Right cardiac atrium (tissue), 5 donors: ENCODE data around the gene MRPL2. TPM values are rescaled to one million over a fixed set of nuclear protein-coding genes. Genes with fewer than 3 reads are reported as not detected.
A peak's percentile ranks its signal among the peaks of the same experiment; 100 is the strongest.
"Not testable (repeated sequence)": the region's sequence is repeated elsewhere in the genome, so short reads cannot be mapped to it uniquely, and the experiment has no call there.

Source experiments
- ATAC-seq, 2 donors: fragments of 200-7000 bp; cut with Tn5 transposase; one replicate each; pipeline versions ENCODE4 v1.8.0 to v1.9.1; 2020; ENCODE audit warnings: moderate library complexity in 2 of 2, mild to moderate bottlenecking in 1 of 2
- DNase-seq, 3 donors: peaks; one replicate each; pipeline ENCODE4 v3.0.0-alpha.2; 2020
- H3K27ac ChIP-seq: one replicate; pipeline ENCODE4 v1.5.1; 2013; ENCODE audit warnings: mild to moderate bottlenecking, low read length, control low read depth, moderate library complexity
- H3K27me3 ChIP-seq: one replicate; pipeline ENCODE4 v1.6.1; 2013; ENCODE audit not compliant: control insufficient read depth, insufficient read depth
- H3K4me1 ChIP-seq: one replicate; pipeline ENCODE4 v1.6.1; 2013; ENCODE audit warnings: low read length; ENCODE audit not compliant: control insufficient read depth, insufficient read depth
- H3K4me3 ChIP-seq: one replicate; pipeline ENCODE4 v1.5.1; 2013; ENCODE audit warnings: low read length, control low read depth
- H3K9me3 ChIP-seq: one replicate; pipeline ENCODE4 v1.6.1; 2013; ENCODE audit warnings: low read length; ENCODE audit not compliant: control insufficient read depth
- WGBS: extraction: QIAGEN DNeasy Blood & Tissue Kit; methylation state at CpG from one replicate; pipeline ENCODE4 v1.1.7; 2013; 5-methylcytosine and 5-hydroxymethylcytosine counted together
- intact Hi-C, 4 donors: fragments of 100-400 bp; cut with DNase I; formaldehyde crosslinking; loops; one replicate each; pipeline versions ENCODE4 v1.11.0 to v1.14.0; 2022 to 2023
- polyA plus RNA-seq: library from polyadenylated mRNA; stranded (reverse); fragments of 200-250 nt; gene quantifications from one replicate; pipeline ENCODE4 v1.2.3, GENCODE V29; 2013
- total RNA-seq, 4 donors: library from RNA; stranded (reverse); fragmentation: NEBNext Ultra II Directional; extraction: Animal tissue kit (Norgen Biotek cat#: 25700); gene quantifications; one replicate each; pipeline ENCODE4 v1.2.1, GENCODE V29; 2021
- donor health status: healthy with polysubstance abuse.
- donor health status: DM: no; HTN: yes; CAD: no.
- donor health status: DM: no; HTN: no; CAD: no.
- donor health status: DM: no; HTN: yes; CAD: no; lungs with severe emphysema.
- donor health status: DM: yes; HTN: yes; CAD: no.

The MRPL2 gene
- total and polyA plus RNA-seq, 5 donors = 83.2 to 94.2 (median 92.3) TPM

DNA sequence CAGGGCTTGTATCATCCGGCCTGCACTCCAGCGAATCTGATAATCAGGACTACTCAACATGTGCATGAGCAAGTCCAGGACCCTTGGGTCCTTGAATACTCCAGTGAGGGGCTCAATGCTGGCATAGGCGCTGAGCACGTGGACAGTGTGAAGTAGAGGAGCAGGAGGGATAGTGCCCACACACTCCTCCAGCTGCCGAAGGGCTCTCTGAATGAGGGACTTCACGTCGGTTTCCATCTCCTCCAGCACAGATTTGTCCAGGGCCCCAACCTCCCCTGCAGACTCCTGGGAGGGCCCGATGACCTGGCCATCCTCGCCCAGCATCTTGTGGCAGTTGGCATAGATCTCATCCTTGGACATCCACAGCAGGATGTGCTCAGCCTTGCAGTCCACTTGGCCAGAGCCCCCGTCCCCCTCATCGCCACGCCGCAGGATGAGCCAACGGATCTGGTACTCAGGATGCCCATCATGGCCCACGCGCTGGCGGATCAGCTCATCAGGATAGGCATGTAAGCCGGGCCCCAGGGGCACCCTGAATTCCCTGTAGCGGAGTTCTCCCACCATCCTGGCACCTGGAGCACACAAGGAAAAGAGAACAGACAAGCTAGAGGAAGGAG, 6.9 kb downstream of the MRPL2 start:
- no peak for ATAC-seq
- peak in 2 of 3 donors; percentile 66 to 73 for DNase-seq

DNA sequence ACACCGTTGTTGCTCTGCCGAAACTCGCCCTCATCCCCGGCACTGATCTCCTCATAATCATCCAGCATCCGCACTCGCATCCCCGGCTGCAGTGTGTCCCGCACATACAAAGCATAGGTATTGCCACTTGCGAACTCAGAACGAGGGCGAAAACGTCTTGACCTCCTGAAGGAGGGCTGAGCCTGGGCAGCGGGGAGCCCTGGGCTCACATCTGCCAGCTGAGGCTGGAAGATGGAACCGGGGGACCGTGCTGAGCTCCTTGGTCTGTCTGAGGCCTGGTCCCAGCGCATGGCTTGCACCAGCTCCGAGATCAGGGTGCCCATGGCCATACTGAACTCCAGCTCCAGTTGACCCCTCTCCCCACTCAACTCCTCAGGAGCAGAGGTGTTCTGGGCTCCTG, 8.3 kb downstream of the MRPL2 start:
- 94% methylated on average over 17 of the region's 17 CpGs for WGBS
- intact Hi-C loops = loop anchor here in 2 of 4 donors (5.0 kb wide), 2 partner anchors 34 to 39 kb away; partner anchors contain the start of genes KLHDC3 (in 1 of the 2) and MEA1 (in 1 of the 2)

More for the DNA sequence above, 6.9 kb downstream of the MRPL2 start:
- intact Hi-C loops = loop anchor here in 2 of 4 donors (5.0 kb wide), 2 partner anchors 35 to 40 kb away; partner anchors contain the start of genes KLHDC3 (in 1 of the 2) and MEA1 (in 1 of the 2)
- H3K4me3 ChIP-seq = no peak overlapping the region
- H3K27ac ChIP-seq = no peak overlapping the region
- no peaks in the 10 kb centered on the region for H3K4me1 ChIP-seq
- H3K27me3 ChIP-seq = no peaks in the 10 kb centered on the region
- no peaks in the 10 kb centered on the region for H3K9me3 ChIP-seq
- 74% methylated on average over 19 of the region's 19 CpGs for WGBS

DNA sequence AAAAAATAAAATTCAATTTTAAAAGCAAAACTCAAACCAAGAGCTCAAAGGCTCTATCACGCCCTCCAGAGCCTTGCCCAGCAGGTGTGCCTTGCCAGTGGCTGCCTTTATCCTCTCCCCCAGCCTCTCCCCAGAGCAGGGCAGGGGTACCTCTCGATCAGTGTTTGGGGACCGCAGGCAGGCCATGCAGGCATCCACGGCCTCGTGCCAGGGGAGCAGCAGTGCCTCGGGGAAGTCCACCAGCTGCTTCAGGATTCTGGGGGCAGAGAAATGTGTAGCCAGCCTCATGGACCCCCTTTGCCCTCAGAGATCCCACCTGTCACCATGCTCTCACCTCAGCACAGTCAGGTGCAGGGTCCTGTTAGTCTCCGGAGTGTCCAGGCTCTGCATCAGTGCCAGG, 11.2 kb downstream of the MRPL2 start:
- intact Hi-C loops = no loop called here
- Histone ChIP-seq H3K27me3 (no peaks in the 10 kb centered on the region), H3K4me3 (no peak overlapping the region), H3K4me1 (no peaks in the 10 kb centered on the region), H3K27ac (no peak overlapping the region), H3K9me3 (no peaks in the 10 kb centered on the region)
- ATAC-seq (no peak), DNase-seq (no peak)
- WGBS = 89% methylated on average over 7 of the region's 7 CpGs

More for the DNA sequence above, 8.3 kb downstream of the MRPL2 start:
- Histone ChIP-seq H3K9me3 (no peaks in the 10 kb centered on the region), H3K27ac (no peak overlapping the region), H3K4me3 (no peak overlapping the region), H3K4me1 (no peaks in the 10 kb centered on the region), H3K27me3 (no peaks in the 10 kb centered on the region)
- no peak for DNase-seq
- ATAC-seq = no peak

DNA sequence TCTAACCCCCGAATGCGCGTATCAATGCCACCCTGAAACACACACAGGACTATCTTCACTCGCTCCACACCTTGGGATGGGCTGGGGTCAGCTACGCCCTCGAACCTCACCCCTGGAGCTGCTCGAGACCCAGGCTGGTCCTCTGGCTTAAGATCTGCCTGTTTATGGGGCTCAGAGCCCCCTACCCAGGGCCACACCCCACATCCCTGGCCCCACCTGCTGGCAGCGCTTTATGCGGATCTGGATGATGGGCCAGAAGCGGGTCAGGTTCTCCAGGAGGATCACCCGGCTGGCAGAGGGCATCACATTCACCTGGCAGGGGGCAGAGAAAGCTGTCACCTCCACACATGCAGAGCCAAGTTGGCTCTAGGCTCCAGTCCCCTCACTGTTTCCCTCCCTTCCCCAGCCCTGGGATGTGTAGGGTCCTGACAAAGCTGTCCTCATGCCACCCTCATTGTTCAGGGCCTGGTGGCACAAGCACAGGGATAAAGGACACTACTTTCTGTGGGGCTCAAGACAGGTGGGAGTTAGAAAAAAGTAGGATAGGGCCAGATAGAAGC, 13.8 kb downstream of the MRPL2 start:
- intact Hi-C loops = no loop called here
- no peak for DNase-seq
- no peaks in the 10 kb centered on the region for H3K27me3 ChIP-seq
- ATAC-seq = no peak
- H3K4me3 ChIP-seq = no peak overlapping the region
- no peaks in the 10 kb centered on the region for H3K4me1 ChIP-seq
- no peak overlapping the region for H3K27ac ChIP-seq
- H3K9me3 ChIP-seq = no peaks in the 10 kb centered on the region
- 93% methylated on average over 11 of the region's 11 CpGs for whole genome bisulfite sequencing

DNA sequence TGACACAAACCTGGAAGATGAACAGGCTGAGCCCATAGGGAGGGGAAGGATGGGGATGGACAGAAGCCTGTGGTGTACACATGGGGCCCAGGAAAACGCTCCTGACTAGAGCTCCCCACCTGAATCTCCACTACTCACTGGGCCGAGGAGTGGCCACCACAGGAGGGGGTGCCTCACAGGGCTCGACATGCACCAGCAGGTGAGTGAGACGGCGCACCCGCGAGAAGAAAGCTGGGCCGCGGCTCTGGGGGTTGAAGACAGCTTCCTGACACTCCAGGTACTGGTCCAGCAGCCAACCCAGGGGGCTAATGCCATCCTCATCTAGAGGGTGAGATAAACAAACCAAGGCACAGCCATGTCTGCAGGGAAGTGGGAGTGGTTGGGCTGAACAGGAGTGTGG, 15.9 kb downstream of the MRPL2 start:
- ATAC-seq (no peak), DNase-seq (no peak)
- Histone ChIP-seq H3K27ac (no peak overlapping the region), H3K27me3 (no peaks in the 10 kb centered on the region), H3K9me3 (no peaks in the 10 kb centered on the region), H3K4me1 (no peaks in the 10 kb centered on the region), H3K4me3 (no peak overlapping the region)
- 93% methylated on average over 9 of the region's 9 CpGs for WGBS
- intact Hi-C loops = no loop called here

DNA sequence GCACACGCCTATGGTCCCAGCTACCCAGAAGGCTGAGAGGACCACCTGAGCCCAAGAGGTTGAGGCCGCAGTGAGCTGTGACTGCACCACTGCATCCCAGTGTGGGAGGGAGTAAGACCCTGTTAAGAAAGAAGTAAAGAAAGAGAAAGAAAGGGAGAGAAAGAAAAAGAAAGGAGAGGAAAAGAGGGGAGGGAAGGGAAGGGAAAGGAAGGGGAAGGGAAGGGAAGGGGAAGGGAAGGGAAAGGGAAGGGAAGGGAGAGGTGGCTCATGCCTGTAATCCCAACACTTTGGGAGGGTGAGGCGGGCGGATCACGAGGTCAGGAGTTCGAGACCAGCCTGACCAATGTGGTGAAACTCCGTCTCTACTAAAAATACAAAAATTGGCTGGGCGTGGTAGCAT, 17.8 kb downstream of the MRPL2 start:
- ATAC-seq, H3K4me1 ChIP-seq, H3K27ac ChIP-seq, H3K27me3 ChIP-seq, H3K4me3 ChIP-seq, H3K9me3 ChIP-seq, DNase-seq, intact Hi-C loops: not testable (repeated sequence)
- WGBS = 96% methylated on average over 8 of the region's 8 CpGs

DNA sequence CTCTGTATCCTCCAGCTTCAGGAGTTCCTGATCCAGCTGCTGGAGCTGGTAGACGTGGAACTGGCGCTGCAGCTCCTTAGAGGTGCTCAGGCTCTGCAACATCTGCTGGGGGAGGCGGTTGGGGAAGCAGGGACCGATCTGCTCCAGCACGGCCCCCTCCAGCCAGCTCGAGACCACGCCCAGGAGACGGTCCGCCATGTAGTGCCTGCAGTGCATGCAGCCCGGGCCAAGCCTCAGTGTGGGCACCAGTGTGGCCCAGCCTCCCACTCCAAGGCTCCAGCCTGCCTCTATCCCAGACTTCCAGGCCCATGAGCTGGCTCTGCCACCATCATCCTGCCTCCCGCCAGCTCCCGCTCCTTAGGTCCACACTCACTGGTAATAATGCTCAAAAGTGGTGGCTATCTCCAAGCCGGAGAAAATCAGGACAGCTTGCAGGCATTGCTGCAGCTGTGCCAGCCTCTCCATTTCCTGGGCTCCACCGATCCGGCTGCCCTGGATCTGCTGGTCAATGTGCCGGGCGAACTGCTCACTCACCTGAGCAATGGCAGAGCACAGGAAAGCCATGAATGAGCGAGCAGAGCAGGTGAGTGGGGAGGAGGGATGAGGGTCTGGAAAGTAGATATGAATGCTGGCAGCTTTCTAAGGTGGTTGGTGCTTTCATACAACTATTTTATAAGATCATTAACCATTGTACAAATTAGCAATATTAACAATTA, 18.5 kb downstream of the MRPL2 start:
- ATAC-seq (no peak), DNase-seq (no peak)
- no peak overlapping the region for H3K27ac ChIP-seq
- H3K4me1 ChIP-seq = no peaks in the 10 kb centered on the region
- H3K27me3 ChIP-seq = no peaks in the 10 kb centered on the region
- no peak overlapping the region for H3K4me3 ChIP-seq
- intact Hi-C loops = no loop called here
- H3K9me3 ChIP-seq = no peaks in the 10 kb centered on the region
- WGBS = 94% methylated on average over 18 of the region's 18 CpGs

DNA sequence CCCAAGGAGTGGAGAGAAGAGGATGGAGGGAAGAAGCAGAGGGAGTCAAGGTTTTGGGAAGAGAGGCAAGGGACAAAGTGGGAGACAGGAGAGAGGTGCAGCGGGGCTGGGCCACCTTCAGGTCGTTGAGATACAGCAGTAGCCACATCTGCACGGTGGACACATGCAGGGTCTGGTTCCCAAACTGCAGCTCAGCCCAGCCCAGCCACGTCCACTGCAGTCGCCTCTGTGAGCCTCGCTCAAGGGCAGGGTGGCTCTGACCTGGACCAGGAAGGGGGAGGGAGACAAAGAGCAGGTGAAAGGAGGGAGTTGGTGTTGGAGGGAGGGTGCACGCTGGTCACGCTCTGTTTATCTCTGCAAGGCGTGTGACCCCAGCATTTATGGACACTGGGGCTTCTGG, 20.5 kb downstream of the MRPL2 start:
- ATAC-seq (no peak), DNase-seq (no peak)
- H3K4me3 ChIP-seq = no peak overlapping the region
- H3K9me3 ChIP-seq = no peaks in the 10 kb centered on the region
- no peaks in the 10 kb centered on the region for H3K4me1 ChIP-seq
- no peaks in the 10 kb centered on the region for H3K27me3 ChIP-seq
- WGBS = 82% methylated on average over 9 of the region's 9 CpGs
- no peak overlapping the region for H3K27ac ChIP-seq
- intact Hi-C loops = no loop called here

DNA sequence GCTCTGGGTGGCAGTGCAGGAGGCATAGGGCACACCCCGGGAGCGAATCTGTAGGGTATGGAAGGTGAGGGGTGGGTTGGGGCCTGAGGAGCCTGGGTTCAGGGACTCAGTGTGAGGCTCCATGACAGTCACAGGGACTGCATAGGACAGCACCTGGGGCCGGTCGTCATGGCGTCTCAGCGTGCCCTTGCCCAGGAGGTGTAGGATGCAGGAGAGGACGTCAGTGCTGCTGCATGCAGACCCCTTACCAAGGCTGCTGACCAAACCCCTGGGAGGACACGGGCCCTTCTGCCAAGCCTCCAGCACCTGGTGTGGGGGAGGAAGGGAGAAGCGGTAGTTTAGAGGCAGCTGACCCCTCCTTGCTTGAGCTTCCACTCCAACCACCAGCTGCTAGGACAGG, 21.5 kb downstream of the MRPL2 start:
- ATAC-seq (peak; percentile 8 to 18), DNase-seq (peak in 1 of 3 donors; percentile 32)
- no peaks in the 10 kb centered on the region for H3K4me1 ChIP-seq
- H3K4me3 ChIP-seq = no peak overlapping the region
- H3K27ac ChIP-seq = no peak overlapping the region
- intact Hi-C loops = no loop called here
- WGBS = 85% methylated on average over 9 of the region's 9 CpGs
- H3K27me3 ChIP-seq = no peaks in the 10 kb centered on the region
- no peaks in the 10 kb centered on the region for H3K9me3 ChIP-seq

DNA sequence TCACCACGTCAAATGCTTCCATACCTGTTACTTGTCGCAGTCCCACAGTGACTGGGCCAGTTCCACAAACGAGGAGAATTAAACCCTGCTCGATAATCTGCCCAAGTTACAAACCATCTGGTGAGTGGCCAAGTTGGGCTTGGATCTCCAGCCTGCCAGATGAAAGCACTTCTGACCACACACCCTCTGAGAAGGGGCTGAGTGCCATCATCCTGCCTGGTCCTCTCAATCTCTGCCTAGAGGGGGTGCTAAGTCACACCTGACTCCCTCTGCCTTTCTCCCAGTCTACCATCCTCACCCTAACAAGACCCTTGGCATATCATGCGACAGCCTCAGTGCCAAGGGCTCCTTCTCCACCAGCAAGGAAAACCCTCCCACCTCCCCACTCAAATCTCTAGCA, 22.0 kb downstream of the MRPL2 start:
- no peaks in the 10 kb centered on the region for H3K4me1 ChIP-seq
- WGBS = 70% methylated on average over 5 of the region's 5 CpGs
- ATAC-seq = no peak
- intact Hi-C loops = no loop called here
- no peaks in the 10 kb centered on the region for H3K27me3 ChIP-seq
- H3K4me3 ChIP-seq = no peak overlapping the region
- DNase-seq = peak in 1 of 3 donors; percentile 27
- no peaks in the 10 kb centered on the region for H3K9me3 ChIP-seq
- H3K27ac ChIP-seq = peak overlapping the region; percentile 10

DNA sequence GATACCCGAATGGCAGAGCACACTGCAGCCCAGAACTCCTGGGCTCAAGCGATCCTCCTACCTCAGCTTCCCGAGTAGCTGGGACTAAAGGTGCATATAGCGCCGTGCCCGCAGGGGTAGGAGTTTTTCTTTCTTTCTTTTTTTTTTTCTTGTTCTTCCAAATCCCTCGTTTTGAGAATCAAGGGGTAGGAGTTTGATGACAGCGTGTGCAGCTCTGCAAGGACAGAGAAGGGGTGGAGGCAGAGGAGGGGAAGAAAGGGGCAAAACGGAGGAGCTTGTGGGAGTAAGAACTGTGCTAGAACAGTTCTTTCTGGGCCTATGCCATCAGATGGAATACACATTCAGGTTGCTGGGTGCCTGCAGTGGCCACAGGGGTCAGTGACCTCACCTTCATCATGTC, 22.5 kb downstream of the MRPL2 start:
- no peak overlapping the region for H3K4me3 ChIP-seq
- H3K27me3 ChIP-seq = no peaks in the 10 kb centered on the region
- ATAC-seq (no peak), DNase-seq (no peak)
- no peaks in the 10 kb centered on the region for H3K4me1 ChIP-seq
- 93% methylated on average over 9 of the region's 9 CpGs for WGBS
- H3K9me3 ChIP-seq = no peaks in the 10 kb centered on the region
- no peak overlapping the region for H3K27ac ChIP-seq
- intact Hi-C loops = no loop called here
